Measurements from ENCODE around the gene NAGPA. TPM values are rescaled to one million over a fixed set of nuclear protein-coding genes. Genes with fewer than 3 reads are reported as not detected.

Gene NAGPA
- total and polyA plus RNA-seq, 2 of the 13 experiments (the other 11 are each of a cell fraction or from before 2014, with no cell fraction given): 27.1 to 60.3 TPM

- TF ChIP-seq GTF3A (CRISPR knock-in tag; conservative IDR thresholded peaks at IDR 0.05): no peak
- TF ChIP-seq CENPX (CRISPR knock-in tag; IDR thresholded peaks at IDR 0.05): no peak
- peak; percentile 91 for TF ChIP-seq SMAD9 (CRISPR knock-in tag; IDR thresholded peaks at IDR 0.05)
- peak; percentile 37; the same call in 1 of the 2 replicates for TF ChIP-seq PRDM10 (CRISPR knock-in tag; IDR thresholded peaks at IDR 0.05; ENCODE audit: low read depth)
- peak; percentile 98 for TF ChIP-seq TFE3 (CRISPR knock-in tag; IDR thresholded peaks at IDR 0.05)
- no peak for TF ChIP-seq ZFP37 (CRISPR knock-in tag; IDR thresholded peaks at IDR 0.05; ENCODE audit: borderline replicate concordance)
- no peak for TF ChIP-seq MTA3 (CRISPR knock-in tag; IDR thresholded peaks at IDR 0.05)
- peak; percentile 50; the same call in 1 of the 2 replicates for TF ChIP-seq E2F1 (CRISPR knock-in tag; IDR thresholded peaks at IDR 0.05)
- no peak for TF ChIP-seq HOXA9 (CRISPR knock-in tag; IDR thresholded peaks at IDR 0.05; ENCODE audit: borderline replicate concordance)
- TF ChIP-seq SMYD3 (CRISPR knock-in tag; IDR thresholded peaks at IDR 0.05): 0 out of 2 replicates have a peak, but pooled peaks have one; percentile 18
- peak; percentile 95 for TF ChIP-seq ETV6 (CRISPR knock-in tag; conservative IDR thresholded peaks at IDR 0.05)
- TF ChIP-seq SRSF4 (IDR thresholded peaks at IDR 0.05; ENCODE audit: low read depth, low read length, poor library complexity, severe bottlenecking): no peak
- peak; percentile 60; the same call in 1 of the 2 replicates for TF ChIP-seq ZNF264 (CRISPR knock-in tag; IDR thresholded peaks at IDR 0.05)
- TF ChIP-seq CBX5 (CRISPR knock-in tag; IDR thresholded peaks at IDR 0.05; ENCODE audit: borderline replicate concordance): peak; percentile 93
- peak; percentile 89 for TF ChIP-seq ZNF691 (CRISPR knock-in tag; IDR thresholded peaks at IDR 0.05; ENCODE audit: borderline replicate concordance, low read depth)
- TF ChIP-seq ZNF446 (CRISPR knock-in tag; IDR thresholded peaks at IDR 0.05): peak; percentile 79; the same call in 1 of the 2 replicates
- TF ChIP-seq NFE2L2 (IDR thresholded peaks at IDR 0.05; ENCODE audit: low read length): no peak
- peak; percentile 76; the same call in 1 of the 2 replicates for TF ChIP-seq ZNF800 (CRISPR knock-in tag; IDR thresholded peaks at IDR 0.05)
Measured at GRCh38 chr16:5071681-5072333, 38.1 kb upstream of the NAGPA start, which contains the start of gene ALG1 (continued).

Measured in HepG2 (cell line).